ENCODE data around the gene TGM1.

Gene TGM1

DNA sequence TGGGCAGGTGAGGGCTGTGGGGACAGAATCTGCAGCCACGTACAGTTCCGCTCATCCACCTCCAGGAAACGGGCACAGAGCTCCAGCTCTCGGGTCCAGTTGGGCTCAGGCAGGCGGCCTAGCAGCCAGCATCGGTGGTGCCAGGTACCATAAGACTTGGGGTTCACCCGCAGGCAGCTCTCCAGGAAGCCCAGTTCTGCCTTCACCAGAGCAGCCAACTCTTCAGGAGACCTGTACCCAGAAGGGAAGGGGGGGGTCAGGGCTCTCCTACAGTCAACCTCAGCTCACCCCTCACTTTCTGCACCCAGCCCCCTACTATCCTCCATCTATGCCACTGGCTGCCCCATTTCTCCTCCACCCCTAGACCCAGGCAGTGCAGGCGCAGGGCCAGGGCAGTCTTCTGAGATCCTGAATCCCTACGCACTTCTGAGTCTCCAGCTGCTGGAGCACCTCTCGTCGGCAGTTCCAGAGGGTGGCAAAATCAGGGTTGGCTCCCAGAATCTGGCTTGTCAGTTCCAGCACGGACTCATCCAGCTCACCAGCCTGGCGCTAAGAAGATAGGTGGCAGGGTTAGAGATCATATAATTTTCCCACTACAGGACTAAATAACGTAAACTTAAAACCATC, 7.0 kb upstream of the TGM1 start:
- DNase-seq: no peak

DNA sequence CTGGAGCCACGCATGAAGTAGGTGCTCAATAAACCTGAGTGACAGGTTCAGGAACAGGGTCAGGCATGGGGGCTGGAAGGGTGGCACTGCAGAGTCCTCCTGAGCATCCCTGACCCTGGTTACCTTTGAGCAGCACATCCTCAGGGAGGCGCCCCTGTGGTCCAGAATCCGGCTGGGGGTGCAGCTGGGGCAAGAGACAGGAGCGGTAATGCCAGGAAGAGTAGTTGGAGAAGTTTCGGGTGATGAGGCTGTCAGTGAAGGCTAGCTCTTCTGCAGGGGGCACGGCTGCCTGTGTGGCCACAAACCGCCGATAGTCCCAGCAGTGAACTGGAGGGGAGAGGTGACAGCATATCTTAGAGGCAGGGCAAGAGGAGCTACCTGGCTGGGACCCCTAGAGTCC, 6.4 kb upstream of the TGM1 start:
- DNase-seq: no peak

DNA sequence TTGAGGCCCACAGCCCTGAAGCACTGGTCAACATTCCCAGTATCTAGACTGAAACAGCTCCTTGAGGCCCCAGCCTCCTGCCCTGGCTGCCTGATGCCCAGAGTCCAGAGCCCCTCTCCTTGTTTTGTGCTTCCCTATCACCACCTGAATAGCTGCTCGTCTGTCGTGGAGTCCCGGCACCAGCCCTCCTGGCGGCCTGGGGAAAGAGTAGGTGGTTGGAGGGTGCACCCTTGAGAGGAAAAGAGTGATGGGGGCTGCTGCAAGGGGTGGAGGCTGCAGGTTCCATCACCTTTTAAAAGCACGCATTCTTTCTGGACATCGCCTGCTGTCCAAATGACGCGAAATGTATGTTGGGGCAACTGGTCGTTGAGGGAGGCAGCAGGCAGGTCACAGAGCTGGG, 5.2 kb upstream of the TGM1 start:
- no peak for DNase-seq

DNA sequence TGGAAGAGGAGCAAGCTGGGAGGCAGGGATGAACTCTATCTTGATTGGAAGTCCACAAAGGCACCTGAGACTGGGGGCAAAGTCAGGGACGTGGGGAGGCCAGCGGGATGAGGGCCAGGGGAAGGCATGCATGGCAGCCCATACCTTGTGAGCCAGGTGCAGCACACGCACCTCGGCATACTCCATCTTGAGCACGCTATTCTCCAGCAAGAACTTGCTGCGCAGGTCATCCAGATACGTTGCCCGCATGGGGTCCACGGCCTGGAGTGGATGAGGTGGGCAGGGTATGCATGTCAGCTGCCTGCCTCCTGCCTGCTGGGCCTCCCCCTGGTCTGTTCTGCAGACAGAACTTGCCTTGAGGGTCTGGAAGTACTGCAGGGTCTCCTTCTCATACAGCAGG, 4.5 kb upstream of the TGM1 start:
- no peak for DNase-seq

DNA sequence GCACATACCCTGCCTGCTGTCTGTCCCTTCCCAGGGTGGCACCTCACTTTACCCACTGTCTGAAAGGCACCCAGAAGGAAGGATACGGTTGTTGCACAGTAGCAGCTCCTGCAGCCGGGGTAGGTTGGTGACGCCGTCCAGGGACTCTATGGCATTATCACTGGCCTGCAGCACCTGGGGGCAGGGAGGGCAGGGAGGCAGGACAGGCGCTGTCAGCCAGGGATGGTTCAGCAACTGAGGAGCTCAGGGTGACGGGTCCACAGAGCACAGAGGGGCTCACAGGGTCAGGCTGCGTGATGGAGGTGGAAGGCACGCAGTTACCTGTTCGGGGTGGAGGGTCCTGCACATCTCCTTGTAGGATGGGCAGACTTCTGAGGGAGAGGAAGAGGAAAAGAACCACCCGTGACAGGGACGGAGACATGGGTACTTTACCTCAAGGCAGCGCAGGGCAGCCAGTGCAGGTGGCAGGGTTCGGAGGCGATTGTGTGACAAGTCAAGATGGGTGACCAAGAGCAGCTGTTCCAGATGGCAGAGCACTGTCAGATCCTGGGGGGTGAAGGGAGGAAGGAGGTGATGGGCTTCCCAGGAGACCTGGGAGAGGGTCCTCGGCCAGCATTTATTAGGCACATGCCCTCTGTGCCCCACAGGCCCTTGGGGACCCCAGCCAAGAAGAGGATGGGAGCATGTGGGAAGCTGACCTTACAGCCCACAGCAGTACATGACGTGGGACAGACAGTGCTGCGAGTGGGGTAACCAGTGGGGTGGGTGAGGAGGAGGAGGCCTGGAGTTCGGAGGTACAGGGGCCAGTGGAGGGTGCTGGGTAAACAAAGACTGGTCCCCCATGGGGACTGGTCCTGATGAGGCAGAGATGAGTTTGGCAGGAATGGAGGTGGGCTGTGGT, 3.6 kb upstream of the TGM1 start:
- DNase-seq: no peak

DNA sequence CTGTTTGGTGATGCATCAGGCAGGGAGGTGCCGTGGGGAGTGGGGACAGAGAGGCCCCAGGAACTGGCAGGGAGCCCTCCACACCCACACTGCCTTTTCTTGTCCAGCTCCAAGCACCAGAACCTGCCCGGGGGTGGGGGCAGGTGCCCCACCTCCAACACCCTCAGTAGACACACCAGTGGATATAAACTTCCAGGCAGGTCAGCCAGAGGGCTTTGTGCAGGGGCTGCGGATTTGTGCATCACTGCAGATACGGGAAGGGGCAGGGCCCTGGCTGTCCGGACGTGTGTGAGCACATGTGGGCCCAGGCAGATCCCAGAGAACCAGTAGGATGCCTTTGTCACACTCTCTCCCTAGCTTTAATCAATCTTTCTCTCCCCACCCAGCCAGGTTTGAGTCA, 1.3 kb upstream of the TGM1 start:
- DNase-seq: no peak

DNA sequence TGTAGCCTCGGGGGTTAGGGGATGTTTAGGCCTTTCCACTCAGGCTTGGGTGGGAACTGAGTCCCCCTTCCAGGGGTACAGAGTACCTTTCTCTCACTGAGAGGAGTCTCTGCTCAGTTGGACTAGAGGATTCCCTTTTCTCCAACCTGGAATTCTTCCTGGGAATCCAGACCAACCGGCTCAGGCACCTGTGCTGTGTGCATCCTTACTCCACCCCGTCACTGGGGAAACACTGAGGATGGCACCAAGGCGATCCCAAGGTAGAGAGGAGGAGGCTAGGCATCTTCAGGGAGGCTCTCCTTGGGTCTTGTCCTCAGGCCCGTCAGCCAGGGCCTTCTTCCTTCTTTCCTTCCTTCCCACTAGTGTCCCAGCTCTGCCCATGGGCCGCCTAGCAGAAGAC, 871 bp upstream of the TGM1 start:
- DNase-seq: no peak

DNA sequence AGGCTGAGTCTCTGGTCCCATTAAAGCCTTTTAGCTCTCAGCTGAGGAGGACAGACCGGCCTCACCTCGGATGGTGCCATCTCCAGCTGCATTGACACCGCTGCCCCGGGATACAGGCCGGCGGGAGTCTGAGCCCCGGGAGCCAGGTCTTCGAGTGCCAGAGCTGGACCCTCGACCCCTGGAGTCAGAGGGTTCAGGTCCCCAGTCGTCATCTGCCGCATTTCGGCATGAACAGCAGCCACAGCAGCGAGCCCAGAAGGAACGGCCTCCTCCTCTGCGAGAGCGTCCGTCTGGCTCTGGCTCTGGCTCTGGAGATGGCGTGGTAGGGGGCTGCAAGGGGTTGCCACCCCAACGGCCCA, 1.0 kb downstream of the TGM1 start:
- DNase-seq: no peak

DNA sequence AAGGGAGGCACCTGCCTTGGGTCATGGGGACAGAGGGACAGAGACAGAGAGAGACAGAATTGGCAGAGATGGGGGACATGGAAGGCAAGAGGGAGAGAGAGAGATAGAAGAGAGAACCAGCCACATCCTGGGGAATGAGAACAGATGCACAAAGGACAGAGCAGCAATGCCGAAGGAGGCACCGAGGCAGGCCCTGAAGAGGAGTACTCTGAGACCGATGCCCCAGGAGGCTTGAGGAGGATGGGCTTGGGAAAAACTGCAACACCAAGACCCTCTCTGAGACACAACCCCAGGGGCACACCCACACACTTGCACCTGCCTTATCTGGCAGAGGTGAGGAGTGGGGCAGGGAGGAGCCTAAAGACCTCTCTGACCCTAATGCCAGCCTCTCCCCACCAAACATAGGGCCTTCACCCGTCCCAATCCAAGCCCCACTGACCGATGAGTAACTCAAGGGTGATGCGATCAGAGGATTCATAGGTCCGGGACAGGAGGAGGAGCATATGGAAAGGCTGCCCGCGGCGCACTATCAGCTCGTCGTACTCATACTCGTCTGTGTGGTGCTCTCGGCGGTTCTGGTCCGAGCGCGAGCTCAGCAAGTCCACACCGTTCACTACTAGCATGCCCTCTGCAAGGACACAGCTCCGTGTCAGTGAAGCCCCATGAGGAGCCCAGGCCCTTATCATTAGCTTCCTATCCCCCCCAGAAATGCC, 1.6 kb downstream of the TGM1 start:
- no peak for DNase-seq

DNA sequence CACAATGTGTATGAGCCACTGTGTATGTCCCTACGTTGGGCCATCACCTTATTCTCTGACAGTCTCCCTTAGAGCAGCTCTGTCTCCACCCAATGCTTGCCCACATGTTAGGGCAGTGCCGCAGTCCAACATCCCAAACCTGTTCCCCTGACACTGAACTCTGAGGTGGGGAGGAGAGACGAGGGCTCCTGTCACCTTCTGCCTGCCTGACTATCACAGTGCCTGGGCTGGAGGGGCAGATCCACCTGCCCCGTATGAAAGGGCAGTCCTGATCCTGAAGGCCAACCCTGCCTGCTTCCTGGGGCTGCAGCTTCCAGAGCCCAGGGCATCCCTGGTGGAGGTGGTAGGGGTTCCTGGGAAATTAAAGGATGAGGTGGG, 2.2 kb downstream of the TGM1 start:
- no peak for DNase-seq

DNA sequence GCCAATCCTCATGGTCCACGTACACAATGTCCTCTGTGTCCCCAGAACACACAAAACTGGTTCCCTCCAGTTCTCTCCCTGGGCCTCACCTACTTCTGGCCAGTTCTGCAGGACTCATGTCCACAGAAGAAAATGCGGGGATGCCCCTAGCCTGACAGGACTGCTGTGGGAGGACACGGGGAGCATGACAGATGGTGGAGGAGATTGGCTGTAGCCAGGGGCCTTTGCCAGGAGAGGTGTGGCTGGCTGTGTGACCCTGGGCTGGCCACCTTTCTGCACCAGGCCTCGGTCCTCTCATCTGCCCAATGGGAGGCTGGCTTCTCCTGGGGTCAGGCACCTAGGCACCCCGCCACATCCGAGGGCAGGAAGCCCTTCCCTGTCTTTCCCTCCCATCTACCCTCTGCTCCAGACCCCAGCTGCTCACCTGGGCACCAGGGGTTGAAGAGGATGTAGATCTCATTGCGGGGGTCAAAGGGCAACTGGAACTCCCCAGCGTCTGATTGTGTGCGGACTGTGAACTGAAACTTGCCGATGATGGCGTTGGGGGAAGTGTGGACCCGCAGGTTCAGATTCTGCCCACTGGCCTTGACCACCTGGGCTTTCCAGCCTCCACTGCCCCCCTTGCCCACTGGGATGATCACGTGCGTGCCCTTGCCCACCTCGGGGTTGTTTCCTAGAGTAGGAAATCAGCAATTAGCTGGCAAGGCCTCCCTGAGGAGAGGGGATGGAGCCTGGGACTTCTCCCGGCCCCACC, 2.8 kb downstream of the TGM1 start:
- DNase-seq: no peak

DNA sequence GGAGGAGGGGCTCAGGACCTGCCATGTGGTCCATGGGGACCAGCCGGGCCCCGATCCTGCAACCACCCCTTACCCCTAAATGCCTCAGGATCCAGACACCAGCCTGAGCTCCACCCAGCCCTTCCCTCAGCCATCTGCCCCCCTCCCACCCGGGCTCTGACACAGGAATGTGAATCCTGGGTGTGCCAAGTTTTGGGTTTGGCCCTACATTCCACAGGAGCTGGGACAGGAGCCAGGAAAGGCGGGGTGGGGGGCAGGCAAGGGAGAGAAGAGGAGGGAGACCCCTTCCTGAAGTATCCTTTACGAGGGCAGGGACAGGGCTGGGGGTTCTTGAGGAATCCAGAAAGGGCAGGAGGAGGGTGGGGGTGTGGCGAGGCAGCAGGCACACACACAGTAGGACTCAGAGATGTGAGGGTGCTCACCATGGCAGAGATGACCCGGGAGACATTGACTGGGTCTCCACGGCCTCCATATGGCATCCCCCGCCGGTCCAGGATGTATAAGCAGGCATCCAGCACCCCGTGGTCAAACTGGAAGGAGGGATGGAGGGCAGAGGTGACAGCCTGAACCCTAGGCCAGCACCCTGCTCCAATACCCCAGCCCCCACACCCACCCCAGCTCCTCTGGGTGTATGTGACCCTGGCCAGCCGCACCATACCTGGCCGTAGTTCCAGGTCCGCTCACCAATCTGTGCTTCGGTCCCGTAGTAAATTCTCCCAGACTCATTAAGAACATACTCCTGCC, 3.5 kb downstream of the TGM1 start:
- no peak for DNase-seq

DNA sequence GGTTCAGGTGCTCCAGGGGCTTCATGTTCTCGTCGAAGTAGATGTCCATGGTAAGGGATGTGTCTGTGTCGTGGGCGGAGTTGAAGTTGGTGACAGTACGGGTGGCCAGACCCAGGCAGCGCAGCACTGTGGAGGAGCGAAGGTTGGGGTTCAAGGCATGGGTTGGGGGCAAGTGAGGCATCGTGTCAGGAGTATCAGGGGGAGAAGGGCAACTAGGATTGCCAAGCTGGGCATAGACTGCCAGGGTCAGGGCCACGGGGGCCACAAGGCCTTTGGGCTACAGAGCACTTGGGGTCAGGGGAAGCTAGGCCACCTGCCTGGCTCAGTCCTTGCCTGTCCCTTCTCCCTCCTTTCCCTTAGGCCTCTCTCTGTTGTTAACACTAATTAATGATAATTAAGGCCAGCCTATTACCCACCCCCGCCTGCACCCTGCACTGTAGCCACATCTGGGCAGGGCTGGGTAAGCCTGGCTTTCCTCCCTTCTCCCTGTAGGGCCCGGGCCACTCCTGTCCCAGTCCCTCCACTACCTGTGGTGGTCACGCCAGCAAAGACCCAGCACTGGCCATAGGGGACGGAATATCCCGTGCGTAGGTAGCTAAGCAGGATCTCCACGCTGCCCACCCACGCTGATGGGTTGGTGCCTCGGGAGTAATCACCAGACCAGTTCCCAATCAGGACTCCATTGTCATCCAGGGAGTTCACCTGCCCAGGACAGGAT, 4.3 kb downstream of the TGM1 start:
- no peak for DNase-seq

DNA sequence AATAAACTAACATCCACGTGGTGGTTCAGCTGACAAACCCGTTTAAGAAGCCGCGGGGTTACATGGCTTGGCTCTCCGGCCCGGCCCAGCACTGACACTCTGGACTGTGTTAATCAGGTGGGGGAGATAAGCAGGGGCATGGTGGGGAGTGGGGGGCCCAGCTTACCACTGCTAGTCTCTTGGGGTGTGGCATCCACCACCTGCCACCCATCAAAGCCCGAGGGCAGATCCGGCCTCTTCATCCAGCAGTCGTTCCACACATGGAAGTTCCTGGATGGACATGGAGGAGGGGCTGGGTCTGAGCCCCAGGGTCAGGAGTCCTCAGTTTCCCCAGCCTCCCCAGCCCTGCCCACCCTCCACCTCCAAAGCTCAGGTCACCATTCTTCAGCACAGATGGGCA, 4.9 kb downstream of the TGM1 start:
- DNase-seq: no peak

DNA sequence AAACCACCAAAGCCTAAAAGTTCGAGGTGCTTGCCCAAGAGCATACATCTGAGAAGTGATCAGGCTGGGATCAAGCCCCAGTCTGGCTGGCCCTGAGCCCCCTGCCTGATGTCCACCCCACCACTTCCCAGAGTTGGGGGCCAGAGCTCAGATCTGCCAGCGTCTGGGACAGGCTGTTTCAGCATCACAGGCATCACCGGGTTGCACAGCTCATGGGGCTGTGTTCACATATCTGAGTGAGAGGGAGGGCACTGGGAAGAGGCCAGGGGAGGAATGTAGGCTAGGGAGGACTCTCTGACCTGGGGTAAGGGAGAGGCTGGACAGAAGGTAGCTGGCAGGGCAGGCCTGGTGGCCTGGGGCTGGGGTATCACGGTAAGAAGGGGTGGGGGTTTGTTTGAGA, 6.0 kb downstream of the TGM1 start:
- no peak for DNase-seq

DNA sequence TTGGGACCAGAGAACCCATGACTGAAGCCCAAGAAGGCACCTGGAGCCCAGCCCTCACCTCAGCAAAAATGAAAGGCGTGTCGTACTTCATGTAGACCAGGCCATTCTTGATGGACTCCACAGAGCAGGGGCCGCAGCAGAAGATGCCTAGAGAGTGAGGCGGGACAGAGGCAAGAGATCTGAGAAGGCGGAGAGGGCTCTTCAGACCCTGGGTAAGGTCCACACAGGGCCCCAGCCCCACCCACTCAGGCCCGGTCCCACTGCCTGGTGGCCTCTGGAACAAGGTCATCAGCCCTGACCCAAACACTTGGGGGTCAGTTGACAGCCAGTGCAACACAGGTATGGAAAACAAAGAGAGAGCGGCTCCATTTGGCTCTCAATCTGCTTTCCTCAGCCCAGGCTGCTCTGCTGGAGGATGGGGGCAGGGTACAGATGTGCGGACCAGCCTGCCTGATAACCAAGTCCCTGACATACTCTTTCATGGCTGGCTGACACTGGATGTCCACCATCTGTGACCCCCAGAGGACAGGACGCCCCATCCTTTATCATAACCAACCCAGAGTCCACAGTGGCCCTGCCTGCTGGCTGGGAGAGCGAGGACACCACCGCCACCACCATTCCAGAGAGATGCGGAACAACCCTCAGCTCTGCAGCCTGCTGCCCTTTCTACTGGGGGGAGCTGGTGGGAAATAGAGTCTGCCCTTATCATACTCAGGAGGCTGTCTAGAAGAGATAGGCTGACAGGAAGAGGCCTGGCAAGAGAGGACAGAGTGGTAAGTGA, 6.9 kb downstream of the TGM1 start:
- DNase-seq: no peak

DNA sequence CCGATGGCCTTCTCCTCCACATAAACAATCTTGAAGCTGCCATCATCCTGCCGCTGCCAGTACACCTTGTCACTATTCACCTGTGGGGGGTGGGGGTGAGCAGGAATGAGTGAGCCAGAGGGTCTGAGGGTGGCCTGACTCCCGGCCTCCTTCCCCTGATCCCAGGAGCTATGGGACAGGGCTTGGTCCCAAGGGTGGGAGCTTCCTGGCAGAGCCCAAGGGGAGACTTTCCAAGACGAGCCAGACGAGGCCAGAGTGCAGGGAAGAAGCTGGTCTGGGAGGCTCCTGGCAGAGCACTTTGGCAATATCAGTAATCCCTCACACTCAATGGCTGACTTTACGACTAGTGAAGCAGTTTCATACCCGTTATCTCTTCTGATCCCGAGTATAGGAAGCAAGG, 7.5 kb downstream of the TGM1 start:
- no peak for DNase-seq

DNA sequence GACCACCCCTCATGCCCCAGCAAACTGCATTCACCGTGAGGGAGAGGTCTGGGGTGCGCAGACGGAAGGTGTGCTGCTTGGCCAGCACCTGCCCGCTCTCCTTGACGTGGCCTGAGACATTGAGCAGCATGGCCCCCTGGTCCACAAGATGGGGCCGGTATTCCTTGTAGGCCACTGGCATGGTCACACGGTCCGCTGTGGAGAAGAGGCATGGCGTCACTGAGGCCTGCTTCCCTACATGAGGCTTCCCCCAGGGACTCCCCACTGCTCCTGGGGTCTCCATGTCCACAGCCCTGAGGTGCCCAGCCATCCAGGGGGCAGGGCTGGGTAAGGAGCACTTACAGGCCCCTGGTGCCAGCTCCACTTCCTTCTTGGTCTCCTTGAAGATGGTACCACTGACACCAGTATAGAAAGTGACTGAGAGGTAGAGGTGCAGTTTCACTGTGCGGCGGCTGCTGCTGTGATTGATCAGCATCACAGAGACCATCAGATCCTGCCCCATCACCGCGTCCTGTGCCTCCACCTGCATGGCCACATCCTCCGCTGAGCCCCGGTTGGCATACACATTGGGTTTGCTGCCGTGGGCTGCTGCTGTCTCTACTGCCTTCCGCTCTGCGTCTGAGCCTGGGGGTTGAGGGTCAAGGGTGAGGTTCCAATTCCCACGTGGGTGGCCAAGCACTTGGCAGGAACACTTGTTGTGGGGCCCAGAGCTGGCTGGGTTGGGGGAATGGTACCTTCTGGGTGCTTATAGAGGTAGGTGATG, 8.2 kb downstream of the TGM1 start:
- DNase-seq: no peak

DNA sequence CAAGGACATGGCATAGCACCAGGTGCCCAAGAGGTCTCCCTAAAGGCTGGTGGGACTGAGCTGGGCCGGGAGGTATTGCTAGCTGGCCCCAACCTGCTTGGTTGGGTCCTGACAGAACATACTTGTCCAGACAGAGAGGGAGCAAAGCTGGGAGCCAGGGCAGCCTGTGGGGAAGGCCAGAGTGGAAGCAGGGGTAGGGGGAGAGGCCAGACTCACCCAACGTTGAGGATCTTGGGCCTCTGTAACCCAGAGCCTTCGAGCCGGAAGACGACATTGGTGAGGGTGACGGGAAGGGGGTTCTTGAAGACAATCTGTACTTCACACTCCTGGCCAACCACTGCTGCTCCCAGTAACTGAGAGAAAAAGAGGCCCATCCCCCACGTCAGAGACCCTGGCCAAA, 9.0 kb downstream of the TGM1 start:
- no peak for DNase-seq

Data from activated CD4-positive, alpha-beta T cell treated with anti-CD3 and anti-CD28 coated beads for 4 hours (primary cell).